ENCODE measurements around the gene NTHL1. TPM values are rescaled to one million over a fixed set of nuclear protein-coding genes. Genes with fewer than 3 reads are reported as not detected.

Gene NTHL1
- total and polyA plus RNA-seq, 2 donors (not counting 3 experiments of a cell fraction or from before 2014, with no cell fraction given): 39.8 to 65.8 TPM

DNA sequence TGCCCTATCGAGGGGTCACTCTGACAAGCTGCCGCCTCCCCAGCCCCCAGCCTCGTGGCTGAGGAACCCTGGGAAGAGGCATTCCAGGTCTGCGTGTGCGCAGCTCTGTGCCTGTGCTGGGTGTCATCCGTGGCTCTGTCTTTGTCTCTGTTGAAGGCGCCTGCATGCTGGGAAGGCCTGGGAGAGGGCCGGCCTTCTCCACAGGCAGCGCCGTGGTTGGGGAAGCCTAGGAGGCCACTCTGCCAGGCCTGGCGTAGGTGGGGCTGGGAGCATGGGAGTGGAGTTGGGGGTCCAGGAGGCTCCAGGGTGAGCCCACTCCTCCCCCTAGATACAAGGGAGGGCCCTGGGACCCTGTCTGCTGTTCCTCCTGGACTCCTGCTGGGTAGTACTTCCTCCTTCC lies 17.6 kb downstream of the NTHL1 start:
- POLR2A ChIA-PET: no interaction called here

More for the DNA sequence above, 17.6 kb downstream of the NTHL1 start:
- no peaks in the 10 kb centered on the region for H3K36me3 ChIP-seq (ENCODE audit: control insufficient read depth in 2 of 2, extremely low read depth in 1 of 2, insufficient read depth in 2 of 2, low read length in 2 of 2)
- H2AFZ ChIP-seq (ENCODE audit: low read depth, low read length): no peak overlapping the region
- H3K9me1 ChIP-seq (replicated peaks; ENCODE audit: control insufficient read depth, extremely low read depth, insufficient read depth, low read length): no peaks in the 10 kb centered on the region
- FAIRE-seq (no peak), DNase-seq (ENCODE audit: low read depth, low spot score) (no peak)
- dilution Hi-C loops (cut with MboI; ENCODE audit: extremely low pct_ligation_motif_present, low sequenced_read_pairs): loop anchor here (25.0 kb wide), 1 partner anchor 132 kb away; the partner anchor contains the start of gene TRAF7
- no peak overlapping the region for H3K9ac ChIP-seq (replicated peaks; ENCODE audit: extremely low read depth, insufficient read depth, low read length)
- no peaks in the 10 kb centered on the region for H3K9me3 ChIP-seq (replicated peaks; ENCODE audit: control insufficient read depth, insufficient read depth, low read length)
- BruUV-seq (replicated peaks): no TSS peak
- H3K4me3 ChIP-seq (replicated peaks in 1 of 3; ENCODE audit: insufficient read depth in 1 of 3, low read depth in 1 of 3, low read length in 3 of 3): no peak overlapping the region
- H3K27ac ChIP-seq (ENCODE audit: insufficient read depth, low read depth, low read length): no peak overlapping the region
- TF ChIP-seq JUN (IDR thresholded peaks at IDR 0.05; ENCODE audit: borderline replicate concordance, insufficient read depth, insufficient read length, low read depth) (no peak), POLR2A (IDR thresholded peaks at IDR 0.05; ENCODE audit: low read depth, low read length) (no peak), FOS (IDR thresholded peaks at IDR 0.05; ENCODE audit: borderline replicate concordance, insufficient read depth, low read length) (no peak), EZH2 (IDR thresholded peaks at IDR 0.05; ENCODE audit: borderline replicate concordance, low read depth, low read length, severe bottlenecking) (no peak), GATA2 (IDR thresholded peaks at IDR 0.05; ENCODE audit: insufficient read depth, insufficient read length, low read depth, low read length) (no peak), POLR2AphosphoS5 (IDR thresholded peaks at IDR 0.05; ENCODE audit: insufficient read depth, low read depth, low read length) (no peak), MYC (IDR thresholded peaks at IDR 0.05; ENCODE audit: low read depth, low read length) (no peak)
- TF ChIP-seq, protein P1, sequence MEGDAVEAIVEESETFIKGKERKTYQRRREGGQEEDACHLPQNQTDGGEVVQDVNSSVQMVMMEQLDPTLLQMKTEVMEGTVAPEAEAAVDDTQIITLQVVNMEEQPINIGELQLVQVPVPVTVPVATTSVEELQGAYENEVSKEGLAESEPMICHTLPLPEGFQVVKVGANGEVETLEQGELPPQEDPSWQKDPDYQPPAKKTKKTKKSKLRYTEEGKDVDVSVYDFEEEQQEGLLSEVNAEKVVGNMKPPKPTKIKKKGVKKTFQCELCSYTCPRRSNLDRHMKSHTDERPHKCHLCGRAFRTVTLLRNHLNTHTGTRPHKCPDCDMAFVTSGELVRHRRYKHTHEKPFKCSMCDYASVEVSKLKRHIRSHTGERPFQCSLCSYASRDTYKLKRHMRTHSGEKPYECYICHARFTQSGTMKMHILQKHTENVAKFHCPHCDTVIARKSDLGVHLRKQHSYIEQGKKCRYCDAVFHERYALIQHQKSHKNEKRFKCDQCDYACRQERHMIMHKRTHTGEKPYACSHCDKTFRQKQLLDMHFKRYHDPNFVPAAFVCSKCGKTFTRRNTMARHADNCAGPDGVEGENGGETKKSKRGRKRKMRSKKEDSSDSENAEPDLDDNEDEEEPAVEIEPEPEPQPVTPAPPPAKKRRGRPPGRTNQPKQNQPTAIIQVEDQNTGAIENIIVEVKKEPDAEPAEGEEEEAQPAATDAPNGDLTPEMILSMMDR (IDR thresholded peaks at IDR 0.05; ENCODE audit: extremely low read depth in 1 of 2, insufficient read depth in 1 of 2, low read depth in 1 of 2, low read length in 2 of 2): no peak
- TF ChIP-seq, protein P2, sequence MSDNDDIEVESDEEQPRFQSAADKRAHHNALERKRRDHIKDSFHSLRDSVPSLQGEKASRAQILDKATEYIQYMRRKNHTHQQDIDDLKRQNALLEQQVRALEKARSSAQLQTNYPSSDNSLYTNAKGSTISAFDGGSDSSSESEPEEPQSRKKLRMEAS (IDR thresholded peaks at IDR 0.05; ENCODE audit: insufficient read depth, insufficient read length): no peak
- H3K4me2 ChIP-seq (ENCODE audit: insufficient read depth, low read length): no peak overlapping the region
- no peaks in the 10 kb centered on the region for H4K20me1 ChIP-seq (replicated peaks; ENCODE audit: control insufficient read depth, extremely low read depth, insufficient read depth, low read length)
- CTCF ChIA-PET: interaction anchor here (1.2 kb wide), 1 partner anchor 111 kb away, joined by 8 read pairs; no protein-coding TSS in a partner anchor
- peaks cover 24% of the 10 kb centered on the region for H3K79me2 ChIP-seq (ENCODE audit: control insufficient read depth, insufficient read depth, low read length)
- intact Hi-C loops (cut with micrococcal nuclease): no loop called here
- H3K4me1 ChIP-seq (ENCODE audit: control insufficient read depth, extremely low read depth, insufficient read depth, low read length): peaks cover 48% of the 10 kb centered on the region
- no peaks in the 10 kb centered on the region for H3K27me3 ChIP-seq (ENCODE audit: control insufficient read depth in 2 of 2, insufficient read depth in 2 of 2, low read length in 2 of 2)

All from endothelial cell of umbilical vein (primary cell).